NK-92 (cell line): ENCODE measurements around the gene RANGRF.

Experiments used
- DNase-seq: peaks from one replicate; lab custom pipeline; 2025; ENCODE audit not compliant: unreplicated experiment; lab: John Stamatoyannopoulos, UW

RANGRF gene

DNA sequence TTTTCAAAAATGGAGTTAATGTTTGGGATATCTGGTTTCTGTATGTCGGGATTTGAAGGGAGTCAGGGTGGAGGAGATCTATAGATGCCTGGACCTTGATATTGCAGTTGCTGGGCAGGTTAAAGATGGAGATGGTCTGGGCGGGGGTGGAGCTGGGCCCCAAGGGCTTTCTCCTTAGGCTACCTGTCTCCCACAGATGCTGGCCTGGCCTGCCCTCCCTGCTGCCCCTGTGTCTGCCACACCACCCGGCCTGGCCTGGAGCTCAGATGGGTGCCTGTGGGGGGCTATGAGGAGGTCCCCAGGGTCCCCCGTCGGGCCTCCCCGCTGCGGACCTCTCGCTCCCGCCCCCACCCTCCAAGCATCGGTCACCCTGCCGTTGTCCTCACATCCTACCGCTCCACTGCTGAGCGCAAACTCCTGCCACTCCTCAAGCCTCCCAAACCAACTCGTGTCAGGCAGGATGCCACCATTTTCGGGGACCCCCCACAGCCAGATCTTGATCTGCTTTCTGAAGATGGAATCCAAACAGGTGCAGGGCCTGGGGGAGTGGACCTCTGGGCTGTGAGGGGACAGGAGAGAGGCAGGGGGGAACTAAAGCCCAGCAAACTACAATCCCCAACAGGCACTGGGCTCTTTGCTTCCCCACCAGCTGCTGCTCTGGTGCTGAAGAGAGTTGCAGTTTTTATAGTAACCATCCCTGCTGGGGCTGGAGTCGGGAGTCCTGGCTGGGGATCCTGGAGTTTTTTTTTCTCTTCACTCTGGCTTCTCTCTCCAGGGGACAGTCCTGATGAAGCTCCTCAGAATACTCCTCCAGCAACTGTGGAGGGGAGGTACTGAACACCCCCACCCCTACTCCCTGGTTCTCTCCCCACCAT, 24.5 kb downstream of the RANGRF start:
- DNase-seq: no peak

DNA sequence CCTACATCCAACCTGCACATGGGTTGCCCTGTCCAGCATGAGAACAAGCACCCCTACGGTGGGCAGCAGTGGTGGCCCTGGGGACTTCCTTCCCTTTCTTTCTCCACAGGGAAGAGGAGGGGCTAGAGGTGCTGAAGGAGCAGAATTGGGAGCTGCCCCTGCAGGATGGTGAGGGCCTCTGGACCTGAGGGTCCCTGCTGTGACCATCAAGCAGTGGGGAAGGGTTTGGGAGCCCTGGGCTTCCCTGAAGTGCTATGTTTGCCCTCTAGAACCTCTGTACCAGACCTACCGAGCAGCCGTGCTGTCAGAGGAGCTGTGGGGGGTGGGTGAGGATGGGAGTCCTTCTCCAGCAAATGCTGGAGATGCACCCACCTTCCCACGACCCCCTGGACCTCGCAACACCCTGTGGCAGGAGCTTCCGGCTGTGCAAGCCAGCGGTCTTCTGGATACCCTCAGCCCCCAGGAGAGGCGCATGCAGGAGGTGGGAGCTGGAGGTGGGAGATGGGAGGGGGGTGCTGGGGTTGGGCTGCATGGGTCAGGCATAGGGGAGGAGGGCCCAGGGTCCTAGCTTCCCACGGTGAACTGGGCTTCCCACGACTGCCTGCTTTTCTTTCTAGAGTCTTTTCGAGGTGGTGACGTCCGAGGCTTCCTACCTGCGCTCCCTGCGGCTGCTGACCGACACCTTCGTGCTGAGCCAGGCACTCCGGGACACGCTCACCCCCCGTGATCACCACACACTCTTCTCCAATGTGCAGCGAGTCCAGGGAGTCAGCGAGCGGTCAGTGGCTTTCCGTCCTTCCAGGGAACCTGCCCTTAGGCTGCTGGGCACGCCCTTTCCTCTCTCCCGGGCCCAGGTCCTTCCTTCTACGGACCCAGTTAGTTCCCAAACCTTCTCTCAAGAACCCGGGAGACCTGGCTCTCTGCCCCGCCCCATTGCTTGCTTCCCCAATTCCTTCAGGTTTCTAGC, 26.6 kb downstream of the RANGRF start:
- no peak for DNase-seq

DNA sequence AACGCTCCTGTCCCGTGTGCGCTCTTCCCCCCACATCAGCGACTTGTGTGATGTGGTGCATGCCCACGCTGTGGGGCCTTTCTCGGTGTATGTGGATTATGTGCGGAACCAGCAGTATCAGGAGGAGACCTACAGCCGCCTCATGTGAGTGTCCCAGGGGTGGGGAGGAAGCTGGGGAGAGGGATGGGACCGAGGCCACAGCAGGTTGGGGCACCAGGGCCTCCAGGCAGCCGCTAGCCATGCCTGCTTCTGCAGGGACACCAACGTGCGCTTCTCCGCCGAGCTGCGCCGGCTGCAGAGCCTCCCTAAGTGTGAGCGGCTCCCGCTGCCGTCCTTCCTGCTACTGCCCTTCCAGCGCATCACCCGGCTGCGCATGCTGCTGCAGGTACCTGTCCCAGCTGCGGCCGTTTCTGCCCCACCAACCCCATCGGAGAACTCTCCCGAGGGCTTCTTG, 27.3 kb downstream of the RANGRF start:
- DNase-seq: no peak

DNA sequence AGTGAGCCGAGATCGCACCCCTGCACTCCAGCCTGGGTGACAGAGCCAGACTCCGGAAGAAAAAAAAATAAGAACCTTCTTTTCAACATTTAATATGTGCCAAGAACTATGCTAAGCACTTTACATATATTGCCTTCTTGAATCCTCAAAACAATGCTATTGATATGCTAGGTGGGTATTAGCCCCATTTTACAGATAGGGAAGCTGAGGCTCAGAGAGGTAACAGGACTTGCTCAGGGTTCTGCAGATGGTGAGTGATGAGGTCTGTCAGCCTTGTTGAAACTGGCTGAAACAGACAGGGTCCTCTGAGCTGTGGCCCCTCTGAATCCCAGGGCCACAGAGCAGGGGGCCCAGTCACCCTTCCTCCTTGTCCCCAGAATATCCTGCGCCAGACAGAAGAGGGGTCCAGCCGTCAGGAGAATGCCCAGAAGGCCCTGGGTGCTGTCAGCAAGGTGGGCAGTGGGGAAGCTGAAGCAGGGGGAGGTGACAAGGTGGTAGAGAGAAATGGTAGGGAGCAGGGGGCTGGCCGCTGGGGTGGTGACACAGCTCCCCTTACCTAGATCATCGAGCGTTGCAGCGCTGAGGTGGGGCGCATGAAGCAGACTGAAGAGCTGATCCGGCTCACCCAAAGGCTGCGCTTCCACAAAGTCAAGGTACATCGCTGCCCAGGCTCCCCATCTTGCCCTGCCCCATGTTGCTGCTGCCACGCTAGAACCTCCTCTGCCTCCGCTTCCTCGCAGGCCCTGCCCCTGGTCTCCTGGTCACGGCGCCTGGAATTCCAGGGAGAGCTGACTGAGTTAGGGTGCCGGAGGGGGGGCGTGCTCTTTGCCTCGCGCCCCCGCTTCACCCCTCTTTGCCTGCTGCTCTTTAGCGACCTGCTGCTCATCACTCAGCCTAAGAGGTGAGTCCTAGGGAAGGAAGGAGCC, 29.8 kb downstream of the RANGRF start:
- DNase-seq: no peak

DNA sequence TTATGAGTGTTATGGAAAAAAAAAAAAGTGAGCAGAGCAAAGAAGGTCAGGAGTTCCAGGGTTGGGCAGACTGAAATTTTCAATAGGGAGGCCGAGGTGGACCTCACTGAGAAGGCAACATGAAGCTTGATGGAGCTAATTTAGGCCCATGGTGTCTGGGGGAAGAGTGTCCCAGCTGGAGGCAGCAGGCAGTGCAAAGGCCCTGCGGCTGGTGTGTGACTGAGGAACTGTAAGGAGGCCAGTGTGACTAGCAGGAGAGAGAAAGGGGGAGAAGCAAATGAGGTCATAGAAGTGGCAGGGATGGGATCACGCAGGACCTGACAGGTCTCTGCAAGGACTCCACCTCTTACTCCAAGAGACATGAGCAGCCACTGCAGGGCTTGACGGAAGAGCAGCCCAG, 31.8 kb downstream of the RANGRF start:
- DNase-seq: no peak

DNA sequence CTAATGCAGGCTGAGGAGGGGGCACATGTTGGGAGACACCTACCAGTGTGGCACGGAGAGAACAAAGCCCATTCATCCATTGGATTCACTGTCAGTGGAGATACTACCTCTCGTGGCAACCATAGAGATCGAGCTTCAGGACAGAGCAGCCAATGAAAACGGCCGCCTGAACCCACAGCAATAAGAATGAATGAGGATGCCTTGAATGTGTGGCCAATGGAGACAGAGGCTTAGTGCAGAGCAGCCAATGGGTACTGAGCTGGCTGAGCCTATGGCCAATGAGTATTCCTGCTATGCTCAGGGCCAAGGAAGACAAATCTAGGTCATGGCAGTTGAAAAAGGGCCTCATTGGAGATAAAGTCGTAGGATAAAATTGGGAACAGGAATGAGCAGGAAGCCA, 32.5 kb downstream of the RANGRF start:
- no peak for DNase-seq

DNA sequence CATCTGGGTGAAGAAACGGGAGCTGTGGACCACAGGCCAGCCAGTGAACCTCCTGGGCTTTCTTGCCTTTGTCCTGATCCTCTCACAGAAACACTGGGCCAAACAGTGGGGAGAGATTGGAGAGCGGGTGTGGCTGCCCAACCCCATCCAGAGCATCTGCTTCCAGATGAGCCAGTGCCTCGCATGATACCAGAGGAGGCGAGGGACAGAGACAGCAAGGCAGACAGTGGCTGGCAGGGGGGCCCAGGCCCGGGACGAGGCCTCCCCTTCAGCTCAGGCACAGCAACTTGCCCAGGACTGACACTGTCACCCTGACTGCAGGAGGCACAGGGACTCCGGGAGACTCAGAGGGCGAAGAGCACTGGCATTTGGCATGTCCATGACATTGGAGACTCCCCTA, 33.6 kb downstream of the RANGRF start:
- no peak for DNase-seq

DNA sequence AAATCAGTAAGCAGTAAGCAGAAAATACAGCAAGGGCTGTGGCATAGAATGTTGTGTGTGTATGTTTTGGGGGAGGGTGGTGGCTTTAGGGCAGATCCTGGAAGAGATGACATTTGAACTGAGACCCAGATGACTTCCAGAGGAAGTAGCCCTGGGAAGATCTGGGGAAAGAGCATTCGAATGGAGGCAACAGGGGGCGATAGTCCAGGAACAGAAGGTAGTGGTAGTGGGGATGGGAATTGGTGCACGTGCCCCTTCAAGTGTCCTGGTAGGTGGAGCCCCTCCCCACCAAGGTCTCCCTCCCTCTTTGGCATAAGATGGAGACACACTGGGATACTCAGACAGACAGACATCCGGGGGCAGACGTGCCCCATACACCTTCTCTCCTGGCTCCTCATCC, 35.7 kb downstream of the RANGRF start:
- no peak for DNase-seq

DNA sequence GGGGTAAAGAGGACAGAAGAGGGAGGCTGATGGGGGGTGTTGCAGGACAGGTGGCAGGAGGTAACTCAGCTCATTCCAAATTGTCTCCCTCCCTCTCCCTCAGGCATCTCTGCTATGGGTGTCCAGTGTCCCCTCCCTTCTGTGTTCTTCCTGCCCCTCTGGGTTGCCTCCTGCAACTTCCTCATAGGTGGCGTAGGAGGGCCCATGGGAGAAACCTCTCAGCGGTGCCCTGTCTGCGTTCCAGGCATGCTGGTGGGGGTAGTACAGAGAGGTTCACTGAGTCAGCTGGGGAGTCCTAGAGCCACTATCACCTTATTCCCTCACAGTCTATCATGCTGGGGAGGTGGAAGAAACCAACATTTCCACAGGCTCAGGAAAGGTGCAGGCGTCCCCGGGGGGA, 36.5 kb downstream of the RANGRF start:
- no peak for DNase-seq

DNA sequence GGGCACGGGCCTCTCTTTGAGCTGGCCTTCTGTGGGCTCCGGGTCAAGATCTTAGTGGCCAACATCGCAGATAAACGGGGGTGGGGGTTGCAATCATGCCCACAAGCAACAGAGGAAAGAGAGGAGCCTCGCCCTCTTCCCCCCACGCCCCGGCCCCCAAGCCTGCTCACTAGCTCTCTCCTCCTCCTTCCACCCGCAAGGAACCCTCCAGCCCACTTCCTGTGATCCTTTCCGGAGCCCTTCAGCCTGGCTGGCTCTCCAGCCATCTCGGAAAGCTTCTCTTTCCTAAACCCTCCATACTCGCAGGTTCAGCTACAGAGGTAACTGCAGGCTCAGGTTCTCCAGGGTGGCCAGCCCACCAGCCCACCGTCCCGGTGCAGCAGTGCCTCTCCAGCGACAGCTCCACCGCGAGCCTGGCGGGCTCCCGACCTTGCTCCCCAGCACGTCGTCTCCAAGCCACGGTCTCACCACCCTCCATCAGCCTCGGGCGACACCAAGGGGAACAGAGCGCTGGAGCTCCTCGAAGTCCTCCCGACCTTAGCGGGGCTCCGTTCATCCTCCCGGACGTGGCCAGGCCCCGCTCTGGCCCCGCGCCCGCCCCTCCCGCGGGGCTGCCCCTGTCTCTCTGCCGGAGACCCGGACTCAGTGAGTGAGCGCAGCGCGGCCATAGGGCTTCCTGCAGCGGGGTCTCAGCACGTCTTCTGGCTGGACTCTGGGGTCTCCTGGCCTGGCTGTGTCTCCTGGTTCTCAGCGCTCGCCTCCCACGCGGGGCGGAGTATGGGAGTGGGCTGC, 38.2 kb downstream of the RANGRF start:
- DNase-seq: no peak

DNA sequence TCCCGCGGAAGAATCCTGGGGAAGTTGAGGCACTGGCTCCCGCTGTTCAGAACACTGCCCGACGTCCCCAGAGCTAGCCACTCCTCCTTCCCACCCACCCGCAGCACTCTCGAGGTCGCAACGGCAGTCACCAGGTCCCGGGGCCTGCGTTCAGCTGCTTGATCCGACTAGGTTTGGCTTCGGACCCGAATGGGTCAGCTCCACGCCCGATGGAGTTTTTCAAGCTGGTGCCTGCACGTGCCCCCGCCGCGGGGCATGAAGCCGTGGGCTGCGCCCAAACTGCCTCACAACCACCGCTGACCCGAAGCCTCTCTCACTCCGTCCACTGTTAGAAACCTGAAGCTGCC, 38.8 kb downstream of the RANGRF start:
- DNase-seq: no peak

DNA sequence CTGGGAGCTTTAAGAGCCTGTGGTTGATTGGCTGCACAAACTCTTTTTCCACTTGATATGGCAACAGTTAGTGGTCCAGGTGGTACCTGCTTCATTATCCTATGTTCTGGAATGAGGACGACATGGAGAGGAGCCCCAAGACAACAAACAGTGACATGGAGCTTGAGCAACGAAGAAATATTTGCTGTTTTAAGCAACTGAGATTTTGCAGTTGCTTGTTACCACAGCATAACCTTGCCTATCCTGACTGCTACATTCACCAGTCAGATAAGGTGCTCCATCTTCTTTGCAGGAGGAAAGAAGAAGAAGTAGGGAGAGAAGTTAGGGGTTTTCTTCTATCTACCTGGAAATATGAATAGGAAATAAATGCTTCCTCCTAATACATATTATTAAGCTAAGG, 43.7 kb downstream of the RANGRF start:
- DNase-seq: no peak

DNA sequence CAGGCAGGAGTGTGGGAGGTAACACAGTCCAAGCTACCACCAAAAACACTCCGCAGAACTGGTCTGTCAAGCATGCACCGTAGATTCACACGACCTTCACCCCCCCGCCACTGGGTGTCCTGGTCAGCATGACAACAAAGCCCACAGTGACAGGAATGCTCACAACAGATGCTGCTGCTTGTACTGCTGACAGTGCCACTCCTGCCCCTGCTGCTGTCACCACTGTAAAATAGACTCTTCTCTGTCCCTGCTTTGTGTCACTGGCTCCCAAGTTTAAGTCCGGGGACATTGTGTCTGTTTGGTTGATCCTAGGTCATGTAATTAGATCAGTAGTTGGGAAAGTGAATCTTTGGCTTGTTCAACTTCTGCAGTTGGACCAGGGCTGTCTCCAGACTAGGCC, 44.2 kb downstream of the RANGRF start:
- DNase-seq: no peak

DNA sequence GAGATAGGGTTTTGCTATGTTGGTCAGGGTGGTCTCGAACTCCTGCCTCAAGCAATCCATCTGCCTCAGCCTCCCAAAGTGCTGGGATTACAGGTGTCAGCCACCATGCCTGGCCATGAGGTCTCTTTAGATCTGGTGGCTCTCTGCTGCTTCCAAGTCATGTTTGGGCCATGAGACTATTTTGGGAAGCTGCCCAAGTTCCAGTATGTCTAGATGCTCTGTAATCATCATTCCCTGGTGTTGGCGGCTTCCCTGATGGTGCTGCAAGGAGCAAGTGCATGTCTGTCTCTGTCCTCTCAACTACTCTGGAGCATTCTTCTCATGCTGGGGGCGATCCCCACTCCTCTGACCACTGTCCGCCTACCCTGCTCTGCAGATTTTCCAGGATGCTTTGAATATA, 44.8 kb downstream of the RANGRF start:
- no peak for DNase-seq

DNA sequence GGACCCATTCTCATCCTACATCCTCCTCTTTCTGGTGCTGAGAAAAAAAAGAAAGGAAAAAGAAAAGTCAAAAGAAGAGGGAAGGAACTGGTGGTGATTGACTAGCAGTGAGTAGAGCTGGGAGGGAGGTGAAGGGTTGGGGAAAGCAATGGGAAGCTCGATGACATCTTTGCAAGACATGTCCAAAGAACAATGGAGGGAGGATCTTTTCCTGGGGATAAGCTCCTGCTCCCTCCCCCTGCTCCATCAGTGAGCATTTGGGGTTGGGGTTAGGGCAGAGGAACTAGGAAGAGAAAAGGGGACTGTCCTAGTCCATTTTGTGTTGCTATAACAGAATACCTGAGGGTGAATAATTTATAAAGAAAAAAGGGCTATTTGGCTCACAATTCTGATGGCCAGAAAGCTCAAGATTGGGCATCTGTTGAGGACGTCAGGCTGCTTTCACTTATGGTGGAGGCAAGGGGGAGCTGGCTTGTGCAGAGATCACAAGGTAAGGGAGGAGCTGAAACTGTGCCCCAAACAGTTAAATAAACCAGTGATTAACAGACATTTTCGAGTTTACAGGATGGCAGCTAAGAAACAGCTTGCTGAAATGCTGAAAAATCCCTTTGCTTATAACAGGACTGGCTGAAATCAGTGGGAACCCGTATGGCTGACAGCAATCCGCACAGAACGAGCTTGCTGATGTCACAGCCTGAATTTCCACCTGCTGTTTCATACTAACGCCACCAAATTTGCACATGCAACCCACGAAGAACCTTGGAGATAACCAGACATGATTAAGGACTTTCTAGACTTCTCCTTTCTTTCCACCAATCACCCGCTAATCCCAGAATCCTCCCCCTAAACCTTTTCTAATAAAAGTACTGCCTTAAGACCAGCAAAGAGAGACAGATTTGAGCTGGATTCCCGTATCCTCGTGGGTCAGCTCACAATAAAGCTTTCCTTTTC, 49.6 kb downstream of the RANGRF start:
- no peak for DNase-seq

DNA sequence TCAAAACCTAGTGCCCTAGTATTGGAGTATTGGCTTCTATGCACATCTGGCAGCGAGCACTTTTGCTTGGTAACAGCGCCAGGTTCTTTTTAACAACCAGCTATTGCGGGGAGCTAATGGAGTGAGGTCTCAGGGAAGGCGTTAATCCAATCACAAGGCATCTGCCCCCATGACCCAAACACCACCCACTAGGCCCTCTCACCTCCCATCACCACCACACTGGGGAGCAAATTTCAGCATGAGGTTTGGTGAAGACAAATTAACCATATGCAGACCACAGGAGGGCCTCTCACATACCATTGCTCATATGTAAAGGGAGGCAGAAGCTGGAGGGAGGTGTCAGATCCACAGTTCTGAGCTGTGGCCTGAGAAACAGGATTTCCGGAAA, 50.3 kb downstream of the RANGRF start:
- DNase-seq: no peak

DNA sequence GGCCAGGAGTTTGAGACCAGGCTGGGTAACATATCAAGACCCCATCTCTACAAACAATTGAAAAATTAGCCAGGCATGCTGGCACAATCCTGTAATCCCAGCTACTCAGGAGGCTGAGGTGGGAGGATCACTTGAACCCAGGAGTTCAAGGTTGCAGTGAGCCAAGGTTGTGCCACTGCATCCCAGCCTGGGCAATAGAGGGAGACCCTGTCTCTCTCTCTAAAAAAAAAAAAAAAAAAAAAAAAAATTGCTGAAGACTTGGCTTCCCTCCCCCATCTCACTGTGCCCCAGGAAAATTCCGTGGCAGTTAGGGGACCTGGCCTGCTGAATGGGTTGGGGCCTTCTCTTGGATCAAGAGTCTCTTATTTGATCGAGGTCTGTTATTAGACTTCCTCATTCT, 51.1 kb downstream of the RANGRF start, which contains the start of gene ODF4:
Gene ODF4, plus strand, starts transcription at position 301 of the 400 bp plus-strand sequence. CDS start 212 bp downstream, outside the sequence.
- DNase-seq: no peak
